ENCODE data around the gene ZCWPW1. TPM values are rescaled to one million over a fixed set of nuclear protein-coding genes. Genes with fewer than 3 reads are reported as not detected.

Gene ZCWPW1
- total and polyA plus RNA-seq, 10 of the 15 experiments (the other 5 are each of a cell fraction or from before 2014, with no cell fraction given): 1.3 to 4.4 (median 3.7) TPM

DNA sequence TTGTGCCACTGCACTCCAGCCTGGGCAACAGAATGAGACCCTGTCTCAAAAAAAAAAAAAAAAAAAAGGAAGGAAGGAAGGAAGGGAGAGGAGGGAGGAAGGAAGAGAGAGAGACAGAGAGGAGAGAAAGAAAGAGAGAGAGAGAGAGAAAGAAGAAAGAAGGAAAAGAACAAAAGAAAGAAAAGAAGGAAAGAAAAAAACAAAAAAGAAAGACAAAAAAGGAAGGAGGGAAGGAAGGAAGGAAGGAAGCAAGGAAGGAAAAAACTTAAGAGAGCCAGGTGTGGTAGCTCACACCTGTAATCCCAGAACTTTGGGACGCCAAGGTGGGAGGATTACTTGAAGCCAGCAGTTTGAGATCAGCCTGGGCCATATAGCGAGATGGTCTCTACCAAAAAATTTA is 36.3 kb upstream of the ZCWPW1 start:
- POLR2A ChIA-PET: interaction anchor here (0.7 to 0.9 kb wide), 2 partner anchors 32 to 94 kb away, joined by 4 to 5 read pairs; no protein-coding TSS in a partner anchor
- Histone ChIP-seq H3K4me2 (ENCODE audit: control insufficient read depth, insufficient read depth) (no peak overlapping the region), H3K9me3 (replicated peaks; ENCODE audit: control insufficient read depth, insufficient read depth, low read length) (no peaks in the 10 kb centered on the region), H3K36me3 (ENCODE audit: control insufficient read depth in 2 of 2, insufficient read depth in 2 of 2, low read length in 1 of 2) (peaks cover 4 to 6% of the 10 kb centered on the region in 2 experiments; a peak in 3 of 4 replicates), H3K4me3 (no peak overlapping the region), H3K4me1 (ENCODE audit: control insufficient read depth, insufficient read depth, low read length) (no peaks in the 10 kb centered on the region), H3K27me3 (replicated peaks in 1 of 2; ENCODE audit: control insufficient read depth in 2 of 2, insufficient read depth in 2 of 2, low read length in 1 of 2) (no peaks in the 10 kb centered on the region), H3K9ac (ENCODE audit: control insufficient read depth, insufficient read depth, low read length) (no peak overlapping the region), H3K27ac (ENCODE audit: control insufficient read depth, insufficient read depth) (no peak overlapping the region), H4K20me1 (ENCODE audit: control insufficient read depth, insufficient read depth) (no peaks in the 10 kb centered on the region), H2AFZ (ENCODE audit: control insufficient read depth, low read depth, low read length) (no peak overlapping the region), H3K79me2 (ENCODE audit: control insufficient read depth, insufficient read depth, low read length) (0 out of 2 replicates have a peak, but pooled peaks cover 3% of the 10 kb centered on the region)
- CTCF ChIA-PET: interaction anchor here (0.9 to 1.6 kb wide), 5 partner anchors 11 to 124 kb away, joined by 3 to 7 read pairs (median 4); no protein-coding TSS in a partner anchor
- RAD21 ChIA-PET (ENCODE audit: unreplicated experiment): interaction anchor here (1.0 to 1.4 kb wide), 3 partner anchors 95 to 147 kb away, joined by 3 to 6 read pairs (median 5); partner anchors contain the start of gene MOSPD3
- in situ Hi-C loops (cut with MboI) (loop anchor here (25.0 kb wide), 1 partner anchor 223 kb away; the partner anchor contains the start of gene GIGYF1), intact Hi-C loops (cut with micrococcal nuclease; ENCODE audit: unreplicated experiment) (no loop called here)
- ATAC-seq: no peak
- TF ChIP-seq BRCA1 (IDR thresholded peaks at IDR 0.05; ENCODE audit: low read depth, low read length) (no peak), PBX3 (IDR thresholded peaks at IDR 0.05; ENCODE audit: insufficient replicate concordance, low read depth, low read length) (no peak), ESRRA (IDR thresholded peaks at IDR 0.05; ENCODE audit: low read length) (no peak), KAT2A (conservative IDR thresholded peaks at IDR 0.05; ENCODE audit: control insufficient read depth, low read depth, low read length) (no peak), SIN3A (IDR thresholded peaks at IDR 0.05; ENCODE audit: low read depth, low read length) (no peak), MTA2 (IDR thresholded peaks at IDR 0.05; ENCODE audit: low read depth) (no peak), RAD51 (IDR thresholded peaks at IDR 0.05) (no peak), CHD2 (IDR thresholded peaks at IDR 0.05; ENCODE audit: borderline replicate concordance, low read depth, low read length) (no peak), CBFB (IDR thresholded peaks at IDR 0.05; ENCODE audit: low read depth) (no peak), MAX (IDR thresholded peaks at IDR 0.05; ENCODE audit: low read depth, low read length) (no peak), JUNB (IDR thresholded peaks at IDR 0.05) (no peak), CREB1 (IDR thresholded peaks at IDR 0.05; ENCODE audit: low read depth) (no peak), PAX5 (IDR thresholded peaks at IDR 0.05; ENCODE audit: borderline replicate concordance, low read depth, low read length) (no peak), E4F1 (IDR thresholded peaks at IDR 0.05; ENCODE audit: borderline replicate concordance, partially characterized antibody) (no peak), SMC3 (IDR thresholded peaks at IDR 0.05; ENCODE audit: borderline replicate concordance, low read length) (no peak), POLR2AphosphoS5 (IDR thresholded peaks at IDR 0.05; ENCODE audit: low read length) (no peak), HCFC1 (IDR thresholded peaks at IDR 0.05; ENCODE audit: low read length) (no peak), CBX3 (IDR thresholded peaks at IDR 0.05; ENCODE audit: borderline replicate concordance, low read depth) (no peak), TCF3 (IDR thresholded peaks at IDR 0.05; ENCODE audit: borderline replicate concordance, insufficient read depth, low read depth, low read length) (no peak)
- TF ChIP-seq, protein P1, sequence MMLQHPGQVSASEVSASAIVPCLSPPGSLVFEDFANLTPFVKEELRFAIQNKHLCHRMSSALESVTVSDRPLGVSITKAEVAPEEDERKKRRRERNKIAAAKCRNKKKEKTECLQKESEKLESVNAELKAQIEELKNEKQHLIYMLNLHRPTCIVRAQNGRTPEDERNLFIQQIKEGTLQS (IDR thresholded peaks at IDR 0.05; ENCODE audit: borderline replicate concordance, extremely low read depth, low read depth, low read length): no peak
- SMC1A ChIA-PET (ENCODE audit: uncharacterized antibody, unreplicated experiment): interaction anchor here (0.9 to 1.5 kb wide), 4 partner anchors 9 to 148 kb away, joined by 3 to 7 read pairs (median 4); partner anchors contain the start of gene MOSPD3
- 92% methylated on average over 2 of the region's 2 CpGs for WGBS (ENCODE audit: insufficient coverage, insufficient replicate concordance, low lambda C conversion rate, missing lambda C conversion rate)
- BruUV-seq (replicated peaks): no TSS peak
- no peak for FAIRE-seq
- DNase-seq (ENCODE audit: low read depth, low spot score): no peak
